A172 (cell line): Measurements from ENCODE around the gene SGCA. TPM values are rescaled to one million over a fixed set of nuclear protein-coding genes. Genes with fewer than 3 reads are reported as not detected.

Experiments used
- DNase-seq: peaks from one replicate; pipeline ENCODE4 v3.0.0-alpha.2; 2015; ENCODE audit warnings: low spot score
- total RNA-seq: library from RNA; depleted of rRNA; stranded (reverse); fragments of >200 nt; shearing (Covaris generic); gene quantifications from 2 replicates; pipeline ENCODE4 v1.2.3, GENCODE V29; 2014

Gene SGCA
- total RNA-seq, 1 experiment from 2014 or later = 0.22 TPM

DNA sequence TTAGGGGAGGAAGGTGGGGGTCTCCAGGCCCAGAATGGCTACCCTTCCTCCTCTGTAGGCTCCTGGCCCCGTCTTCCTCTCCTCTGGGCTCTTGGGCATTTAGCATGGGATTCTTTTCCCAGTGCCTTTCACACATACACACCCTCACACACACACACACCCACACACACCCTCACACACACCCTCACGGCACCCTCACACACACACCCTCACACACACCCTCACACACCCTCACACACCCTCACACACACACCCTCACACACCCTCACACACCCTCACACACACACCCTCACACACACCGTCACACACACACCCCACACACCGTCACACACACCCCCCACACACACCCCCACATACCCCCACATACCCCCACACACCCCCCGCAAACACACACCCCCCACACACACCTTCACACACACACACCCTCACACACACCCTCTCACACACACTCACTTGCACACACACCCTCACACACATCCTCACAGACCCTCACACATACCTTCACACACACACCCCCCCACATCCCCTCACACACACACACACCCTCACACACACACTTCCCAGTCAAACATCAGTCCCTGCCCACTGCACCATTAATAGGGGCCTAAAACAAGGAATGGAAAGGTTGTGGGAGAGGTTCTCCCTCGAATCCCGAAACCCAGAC is 845 bp downstream of the SGCA start:
- DNase-seq = no peak

DNA sequence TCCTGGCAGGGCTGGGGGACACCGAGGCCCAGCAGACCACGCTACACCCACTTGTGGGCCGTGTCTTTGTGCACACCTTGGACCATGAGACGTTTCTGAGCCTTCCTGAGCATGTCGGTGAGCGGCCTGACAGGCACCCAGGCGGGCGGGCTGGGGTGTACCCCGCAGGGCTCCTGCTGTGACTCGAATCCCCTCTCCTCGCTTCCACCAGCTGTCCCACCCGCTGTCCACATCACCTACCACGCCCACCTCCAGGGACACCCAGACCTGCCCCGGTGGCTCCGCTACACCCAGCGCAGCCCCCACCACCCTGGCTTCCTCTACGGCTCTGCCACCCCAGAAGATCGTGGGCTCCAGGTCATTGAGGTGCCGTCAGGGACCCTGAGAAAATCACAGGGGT is 1.6 kb downstream of the SGCA start:
- no peak for DNase-seq

DNA sequence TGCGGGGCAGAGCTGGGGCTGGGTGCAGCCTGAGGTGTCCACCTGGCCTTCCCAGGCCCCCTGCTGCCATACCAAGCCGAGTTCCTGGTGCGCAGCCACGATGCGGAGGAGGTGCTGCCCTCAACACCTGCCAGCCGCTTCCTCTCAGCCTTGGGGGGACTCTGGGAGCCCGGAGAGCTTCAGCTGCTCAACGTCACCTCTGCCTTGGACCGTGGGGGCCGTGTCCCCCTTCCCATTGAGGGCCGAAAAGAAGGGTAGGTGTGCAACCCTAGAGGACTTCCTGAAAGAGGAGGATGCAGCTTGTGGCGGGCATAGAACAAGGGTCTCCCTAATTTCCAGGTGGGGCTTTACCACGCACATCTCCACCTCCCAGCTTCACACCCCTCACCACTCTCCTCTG is 2.5 kb downstream of the SGCA start:
- no peak for DNase-seq

DNA sequence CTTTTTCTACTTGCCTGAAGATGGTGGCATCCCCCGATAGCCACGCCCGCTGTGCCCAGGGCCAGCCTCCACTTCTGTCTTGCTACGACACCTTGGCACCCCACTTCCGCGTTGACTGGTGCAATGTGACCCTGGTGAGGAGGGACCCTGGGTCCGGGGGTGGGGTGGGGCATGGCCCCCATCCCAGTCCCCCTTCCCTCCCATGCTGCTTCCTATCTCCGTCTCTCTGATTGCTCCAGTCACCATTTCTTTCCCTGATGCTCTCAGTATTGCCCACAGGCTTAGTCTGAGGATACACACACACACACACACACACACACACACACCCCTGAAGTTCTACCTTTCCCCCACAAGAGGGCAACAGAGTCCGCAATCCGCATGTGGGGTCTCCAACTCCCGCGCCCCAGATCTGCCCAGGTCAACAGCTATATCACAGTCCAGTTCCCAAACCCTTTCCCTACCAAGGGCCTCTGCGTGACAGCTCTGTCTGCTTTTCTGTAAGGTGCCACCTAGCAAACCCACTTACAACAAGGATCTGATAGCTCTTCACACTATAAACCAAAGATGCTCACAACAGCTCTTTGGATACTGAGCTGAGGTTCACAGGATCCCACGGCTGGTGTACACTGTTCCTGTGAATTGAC is 3.4 kb downstream of the SGCA start:
- peak; percentile 67 for DNase-seq

- DNase-seq = no peak
These were observed 4.2 kb downstream of the SGCA start for GRCh38 chr17:50169881-50170459.

GRCh38 chr17:50170662-50171370 is 5.0 kb downstream of the SGCA start:
- DNase-seq = peak; percentile 89

DNA sequence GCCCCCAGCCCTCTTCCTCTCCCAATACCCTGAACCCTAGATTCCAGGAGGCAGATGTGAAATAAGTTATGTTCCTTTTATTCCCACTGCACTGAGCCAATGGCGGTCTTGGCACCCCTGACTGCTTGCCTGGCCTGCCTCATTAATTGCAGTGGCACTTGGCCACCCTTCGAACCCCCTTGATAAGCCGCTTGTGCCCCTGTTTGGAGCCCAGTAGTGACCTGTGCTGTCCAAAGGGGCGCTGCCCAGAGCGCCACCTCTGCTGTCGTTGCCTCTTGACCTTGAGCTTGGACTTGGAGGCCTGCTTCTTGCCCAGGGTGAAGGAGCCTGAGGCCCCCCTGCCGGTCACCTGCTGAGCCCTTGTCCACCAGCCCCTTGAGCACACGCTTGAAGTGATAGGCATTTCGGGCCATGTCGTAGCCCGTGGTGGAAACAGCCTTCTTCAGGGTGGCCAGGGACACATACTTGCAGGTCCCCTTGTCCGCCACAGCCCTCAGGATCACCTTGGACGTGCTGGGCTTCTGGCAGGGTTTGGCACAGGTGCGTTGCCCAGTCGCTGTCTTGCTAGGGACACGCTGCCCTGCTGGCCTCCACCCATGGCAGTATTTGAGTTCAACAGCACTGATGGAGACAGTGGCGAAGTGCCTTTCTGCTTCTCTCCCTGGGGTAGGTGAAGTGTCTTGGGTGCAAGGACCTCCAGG is 5.7 kb downstream of the SGCA start:
- no peak for DNase-seq

DNA sequence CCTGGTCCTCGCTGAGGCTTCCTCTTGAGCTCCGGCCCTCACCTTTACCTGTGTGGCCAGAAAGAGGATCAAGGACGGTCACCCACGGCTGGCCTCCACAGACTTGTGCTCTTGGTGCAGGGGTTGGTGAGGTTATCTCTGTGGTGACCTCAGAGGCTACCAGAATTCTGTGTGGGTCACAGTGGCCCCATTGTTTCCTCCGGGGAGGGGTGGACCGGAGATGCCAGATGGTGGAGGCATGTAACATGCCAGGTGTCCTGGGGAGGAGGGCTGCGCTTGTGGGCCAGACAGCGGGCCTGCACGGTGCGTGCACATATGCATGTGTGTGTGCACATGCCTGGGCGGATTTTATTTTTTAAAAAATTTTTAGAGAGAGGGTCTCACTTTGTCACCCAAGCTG is 6.3 kb downstream of the SGCA start:
- no peak for DNase-seq

DNA sequence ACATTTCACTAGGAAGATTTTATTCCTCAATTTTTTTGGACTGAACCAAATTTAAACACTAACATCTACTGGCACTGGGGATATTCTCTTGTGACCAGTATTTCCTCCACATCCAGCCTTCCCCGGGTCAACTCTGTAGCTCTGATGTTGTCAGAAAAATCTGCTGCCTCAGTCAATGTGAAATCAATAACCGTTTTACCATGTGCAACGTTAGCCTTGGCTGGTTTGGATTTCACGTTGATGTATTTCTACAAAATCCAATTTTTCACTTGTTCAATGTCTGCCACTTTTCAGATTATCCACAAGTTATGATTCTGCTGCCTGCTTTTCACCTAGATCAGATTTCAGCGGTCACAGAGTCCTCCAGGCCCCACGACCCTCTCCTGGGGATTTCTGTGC is 7.1 kb downstream of the SGCA start:
- DNase-seq = no peak

- DNase-seq = peak; percentile 89
These were observed 7.6 kb downstream of the SGCA start for GRCh38 chr17:50173335-50173941.

GRCh38 chr17:50174444-50174843 is 8.6 kb downstream of the SGCA start:
- no peak for DNase-seq

- DNase-seq = no peak
These were observed 9.4 kb downstream of the SGCA start for GRCh38 chr17:50175035-50175807.

DNA sequence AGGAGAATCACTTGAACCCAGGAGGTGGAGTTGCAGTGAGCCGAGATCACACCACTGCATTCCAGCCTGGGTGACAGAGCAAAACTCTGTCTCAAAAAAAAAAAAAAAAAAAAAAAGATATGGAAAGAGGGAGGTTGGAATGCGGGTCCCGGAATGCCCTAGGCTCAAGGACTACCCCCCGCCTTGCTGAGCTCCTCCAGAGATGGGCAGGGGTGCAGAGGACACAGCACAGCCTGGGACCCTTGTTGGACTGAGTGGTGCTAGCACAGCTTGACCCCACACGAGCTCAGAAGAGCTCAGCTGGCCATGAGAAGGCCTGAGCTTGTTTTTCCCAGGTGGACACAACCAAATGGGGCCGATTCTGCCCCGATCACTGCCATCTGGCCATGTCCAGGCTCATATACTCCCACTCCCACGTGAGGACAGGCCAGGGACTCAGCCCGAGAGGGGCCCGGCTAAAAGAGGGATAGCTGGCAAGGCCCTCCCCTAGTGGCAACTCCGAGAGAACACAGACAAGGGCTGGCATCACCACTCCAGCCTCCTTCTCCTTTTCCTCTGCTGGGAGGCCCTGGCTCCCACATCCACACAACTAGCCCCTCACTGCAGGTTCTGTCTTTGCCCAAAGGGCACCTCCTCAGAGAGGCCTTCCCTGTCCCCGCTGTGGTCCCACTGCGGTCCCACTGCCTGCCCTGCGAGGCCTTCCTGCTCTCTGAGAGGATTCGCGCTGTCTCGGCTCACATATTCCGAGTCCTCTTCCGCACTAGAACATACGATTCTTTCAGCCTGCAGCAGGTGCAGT is 11.0 kb downstream of the SGCA start:
- DNase-seq = no peak

DNA sequence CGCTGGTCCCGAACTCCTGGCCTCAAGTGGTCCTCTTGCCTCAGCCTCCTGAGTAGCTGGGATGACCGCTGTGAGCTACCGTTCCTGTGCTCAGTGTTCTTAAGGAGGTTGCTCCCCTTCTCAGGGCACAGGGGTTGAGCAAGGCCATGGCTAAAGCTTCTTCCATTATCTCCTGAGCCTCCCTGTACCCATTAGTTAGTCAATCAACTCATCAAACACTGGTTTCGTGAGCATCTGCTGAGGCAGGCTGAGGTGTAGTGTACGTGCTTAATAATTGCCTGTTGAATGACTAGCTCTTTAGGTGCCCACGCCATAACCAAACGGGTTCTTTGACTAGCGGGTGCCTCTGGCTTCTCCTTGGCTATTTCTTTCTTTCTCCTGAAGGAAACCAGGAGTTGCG is 11.7 kb downstream of the SGCA start:
- DNase-seq = no peak

- DNase-seq = peak; percentile 99
These were observed 12.4 kb downstream of the SGCA start for GRCh38 chr17:50177983-50178834.

DNA sequence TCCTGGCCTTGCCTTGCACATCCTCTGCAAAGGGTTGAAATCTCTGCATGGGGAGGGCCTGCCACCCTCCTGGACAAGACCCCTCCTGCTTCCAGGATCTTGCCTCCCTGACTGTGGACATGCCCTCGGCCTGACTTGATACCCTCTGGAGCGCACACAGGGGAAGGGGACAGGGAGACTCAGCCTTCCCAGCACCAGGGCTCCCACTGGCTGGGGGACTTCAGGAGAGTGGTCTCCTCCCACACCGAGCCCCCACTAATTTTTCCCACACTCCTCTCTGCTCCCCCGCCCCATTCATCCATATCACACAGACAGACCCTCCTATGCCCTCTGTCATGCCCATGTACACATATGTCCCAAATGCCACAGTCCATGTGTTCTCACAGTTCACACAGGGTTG is 14.3 kb downstream of the SGCA start:
- no peak for DNase-seq

DNA sequence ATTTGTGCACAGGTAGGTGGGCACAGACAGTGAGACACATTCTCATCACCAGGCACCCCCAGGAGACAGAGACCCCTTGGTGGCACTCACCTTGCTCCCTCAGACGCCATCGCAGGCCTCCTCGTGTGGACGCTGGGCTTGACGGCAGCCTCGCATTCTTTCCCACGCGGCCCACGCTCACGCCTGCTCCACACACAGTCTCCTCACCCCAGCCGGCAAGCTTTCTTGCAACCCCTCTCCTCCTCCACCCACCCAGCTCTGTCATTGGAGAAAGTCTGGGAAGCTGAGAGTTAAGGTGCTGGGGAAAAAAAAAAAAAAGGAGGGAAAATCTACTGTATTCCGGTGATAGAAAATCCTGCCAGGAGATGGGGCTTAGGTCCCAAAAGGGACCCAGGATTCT is 14.8 kb downstream of the SGCA start:
- no peak for DNase-seq

- no peak for DNase-seq
These were observed 15.3 kb downstream of the SGCA start for GRCh38 chr17:50181144-50181543.
